HCT116 (cell line): ENCODE measurements around the gene EXOSC10. TPM values are rescaled to one million over a fixed set of nuclear protein-coding genes. Genes with fewer than 3 reads are reported as not detected.

Experiments used
- ATAC-seq: fragments of 200-7000 bp; cut with Tn5 transposase; 2 replicates; pipeline ENCODE4 v1.9.1; 2020; ENCODE audit warnings: mild to moderate bottlenecking, moderate library complexity
- BruUV-seq: library from RNA; stranded (reverse); fragments of 400-500 nt; replicated peaks from 2 replicates; lab custom pipeline; 2021; lab: Mats Ljungman, UMichigan
- CTCF ChIA-PET: fragments of 300-600 bp; sonication (Branson Sonifier 250); formaldehyde crosslinking; loops from one replicate; lab custom pipeline; 2021; ENCODE audit warnings: antibody characterized with exemption; lab: Charles Lee
- POLR2A ChIA-PET: fragments of 300-600, 350-600 bp; sonication (Branson Sonifier 250); formaldehyde crosslinking; loops from one replicate; lab custom pipeline; 2021; ENCODE audit warnings: antibody characterized with exemption; lab: Charles Lee
- RAD21 ChIA-PET, 2 experiments: fragments of 300-600 bp; sonication (Branson Sonifier 250); formaldehyde crosslinking; loops; one replicate each; lab custom pipeline; 2023; ENCODE audit warnings: low total read pairs in 2 of 2; ENCODE audit not compliant: uncharacterized antibody in 2 of 2, unreplicated experiment in 2 of 2, low non-redundant PET in 1 of 2; lab: Charles Lee
- DNase-seq: peaks from one replicate; pipeline ENCODE4 v3.0.0-alpha.2; 2010; ENCODE audit warnings: low read depth, low spot score
- H2AFZ ChIP-seq: fragments of 200-600 bp; shearing (Covaris generic), sonication (generic); 2 replicates; pipeline ENCODE4 v1.6.1; 2017; ENCODE audit warnings: low read depth, mixed run types, mixed read lengths, antibody characterized with exemption, low read length; ENCODE audit not compliant: poor library complexity, severe bottlenecking
- H3K27ac ChIP-seq: 2 replicates; pipeline ENCODE4 v1.5.1; 2012; ENCODE audit warnings: low read depth, low read length
- H3K27me3 ChIP-seq: fragments of 200-600 bp; sonication (generic); 2 replicates; pipeline ENCODE4 v1.6.1; 2016; ENCODE audit warnings: mixed run types, low read length, mixed read lengths; ENCODE audit not compliant: insufficient read depth
- H3K36me3 ChIP-seq, 2 experiments: fragments of 200-500 bp in 1 of 2; fragments of 200-600 bp in 1 of 2; sonication (Bioruptor generic) in 1 of 2; sonication (generic) in 1 of 2; 2 replicates each; pipeline versions ENCODE4 v1.5.1 to v1.6.1; 2014 to 2016; ENCODE audit warnings: low read length in 2 of 2, inconsistent platforms in 1 of 2, mixed read lengths in 1 of 2, mixed run types in 1 of 2; ENCODE audit not compliant: insufficient read depth in 2 of 2, control insufficient read depth in 1 of 2
- H3K4me1 ChIP-seq, 2 experiments: fragments of 200-600 bp in 1 of 2; sonication (generic) in 1 of 2; 2 replicates each; pipeline versions ENCODE4 v1.5.1 to v1.6.1; 2012 to 2017; ENCODE audit warnings: low read length in 2 of 2, inconsistent platforms in 1 of 2, mild to moderate bottlenecking in 1 of 2, mixed read lengths in 1 of 2, mixed run types in 1 of 2, moderate library complexity in 1 of 2; ENCODE audit not compliant: insufficient read depth in 2 of 2, control insufficient read depth in 1 of 2
- H3K4me2 ChIP-seq: fragments of 200-600 bp; sonication (generic); 2 replicates; pipeline ENCODE4 v1.6.1; 2017; ENCODE audit warnings: mixed run types, low read length, mixed read lengths
- H3K4me3 ChIP-seq, 2 experiments: fragments of 200-600 bp in 1 of 2; sonication (generic) in 1 of 2; replicated peaks in 1 of 2; 2 replicates each; pipeline ENCODE4 v1.5.1; 2011 to 2016; ENCODE audit warnings: low read length in 2 of 2, control low read depth in 1 of 2, low read depth in 1 of 2, mild to moderate bottlenecking in 1 of 2, mixed read lengths in 1 of 2, mixed run types in 1 of 2
- H3K79me2 ChIP-seq: fragments of 200-600 bp; sonication (generic); 2 replicates; pipeline ENCODE4 v1.6.1; 2017; ENCODE audit warnings: mild to moderate bottlenecking, mixed run types, low read length, moderate library complexity, mixed read lengths; ENCODE audit not compliant: insufficient read depth
- H3K9ac ChIP-seq: fragments of 200-600 bp; sonication (generic); 2 replicates; pipeline ENCODE4 v1.6.1; 2016; ENCODE audit warnings: low read length, mixed read lengths
- H3K9me2 ChIP-seq: fragments of 200-600 bp; sonication (generic), shearing (Covaris generic); 2 replicates; pipeline ENCODE4 v1.6.1; 2017; ENCODE audit warnings: mixed run types, mild to moderate bottlenecking, moderate library complexity; ENCODE audit not compliant: insufficient read depth
- H3K9me3 ChIP-seq, 2 experiments: fragments of 200-500 bp in 1 of 2; fragments of 200-600 bp in 1 of 2; sonication (Bioruptor generic) in 1 of 2; sonication (generic) in 1 of 2; 2 replicates each; pipeline ENCODE4 v1.6.1; 2014 to 2017; ENCODE audit warnings: low read length in 2 of 2, mixed read lengths in 2 of 2, inconsistent platforms in 1 of 2, low read depth in 1 of 2, mild to moderate bottlenecking in 1 of 2, mixed run types in 1 of 2, moderate library complexity in 1 of 2; ENCODE audit not compliant: control insufficient read depth in 1 of 2, insufficient read depth in 1 of 2
- H4K20me1 ChIP-seq: fragments of 200-600 bp; sonication (generic), shearing (Covaris generic); 2 replicates; pipeline ENCODE4 v1.6.1; 2017; ENCODE audit warnings: mixed run types, mild to moderate bottlenecking, moderate library complexity; ENCODE audit not compliant: insufficient read depth
- CBX3 ChIP-seq: IDR thresholded peaks from 2 replicates; pipeline ENCODE4 v1.6.1; 2012; ENCODE audit warnings: low read depth
- CEBPB ChIP-seq: IDR thresholded peaks from 2 replicates; pipeline ENCODE4 v1.6.1; 2012; ENCODE audit warnings: low read depth
- EGR1 ChIP-seq: IDR thresholded peaks from 2 replicates; pipeline ENCODE4 v1.6.1; 2012; ENCODE audit warnings: low read depth
- EZH2 ChIP-seq: fragments of 200-600 bp; sonication (generic); IDR thresholded peaks from 2 replicates; pipeline ENCODE4 v1.6.1; 2017; ENCODE audit warnings: antibody characterized with exemption, mixed run types
- FOSL1 ChIP-seq: IDR thresholded peaks from 2 replicates; pipeline ENCODE4 v1.6.1; 2012; ENCODE audit warnings: low read depth
- JUND ChIP-seq: IDR thresholded peaks from 2 replicates; pipeline ENCODE4 v1.6.1; 2012
- MAX ChIP-seq: IDR thresholded peaks from 2 replicates; pipeline ENCODE4 v1.6.1; 2012
- POLR2A ChIP-seq: IDR thresholded peaks from 2 replicates; pipeline ENCODE4 v1.7.0; 2011; ENCODE audit warnings: borderline replicate concordance; ENCODE audit not compliant: insufficient read depth, insufficient read length; ENCODE audit errors: extremely low read depth
- POLR2AphosphoS5 ChIP-seq: IDR thresholded peaks from 2 replicates; pipeline ENCODE4 v1.6.1; 2011; ENCODE audit warnings: mild to moderate bottlenecking, low read depth, low read length, moderate library complexity
- RAD21 ChIP-seq: IDR thresholded peaks from 2 replicates; pipeline ENCODE4 v1.6.1; 2012; ENCODE audit warnings: low read depth, mild to moderate bottlenecking
- SIN3A ChIP-seq: IDR thresholded peaks from 2 replicates; pipeline ENCODE4 v1.6.1; 2012; ENCODE audit warnings: low read depth
- SP1 ChIP-seq: IDR thresholded peaks from 2 replicates; pipeline ENCODE4 v1.6.1; 2012; ENCODE audit warnings: low read depth
- SRF ChIP-seq: IDR thresholded peaks from 2 replicates; pipeline ENCODE4 v1.6.1; 2012; ENCODE audit warnings: low read depth
- TCF7L2 ChIP-seq: IDR thresholded peaks from 2 replicates; pipeline ENCODE4 v1.7.0; 2011; ENCODE audit warnings: borderline replicate concordance, inconsistent platforms; ENCODE audit not compliant: insufficient read depth, insufficient read length; ENCODE audit errors: extremely low read depth
- YY1 ChIP-seq: IDR thresholded peaks from 2 replicates; pipeline ENCODE4 v1.6.1; 2011; ENCODE audit warnings: low read length, low read depth, moderate library complexity, mild to moderate bottlenecking; ENCODE audit not compliant: insufficient replicate concordance; ENCODE audit errors: extremely low read depth
- ZFX ChIP-seq: fragments of 450-650 bp; IDR thresholded peaks from 2 replicates; pipeline ENCODE4 v1.6.1; 2017
- ZNF274 ChIP-seq: fragments of 200-500 bp; sonication (Bioruptor generic); IDR thresholded peaks from 2 replicates; pipeline ENCODE4 v1.6.1; 2014; ENCODE audit warnings: mild to moderate bottlenecking, low read depth, low read length, inconsistent platforms
- intact Hi-C: fragments of 100-400 bp; cut with micrococcal nuclease; formaldehyde crosslinking; loops from 2 replicates; pipeline ENCODE4 v1.10.0; 2022
- total RNA-seq: library from RNA; stranded (reverse); gene quantifications from one replicate; pipeline ENCODE4 v1.2.1, GENCODE V29; 2021; ENCODE audit not compliant: unreplicated experiment
- TF ChIP-seq, protein P1 (sequence below): IDR thresholded peaks from 2 replicates; pipeline ENCODE4 v1.6.1; 2012
- TF ChIP-seq, protein P2 (sequence below): IDR thresholded peaks from 2 replicates; pipeline ENCODE4 v1.6.1; 2011; ENCODE audit warnings: mild to moderate bottlenecking, low read length, moderate library complexity; ENCODE audit not compliant: insufficient replicate concordance; ENCODE audit errors: extremely low read depth
- TF ChIP-seq, protein P3 (sequence below): IDR thresholded peaks from 2 replicates; pipeline ENCODE4 v1.6.1; 2012; ENCODE audit warnings: low read depth

The EXOSC10 gene
- total RNA-seq, 1 experiment from 2014 or later, result 80.7 TPM

- Histone ChIP-seq H4K20me1 (no peaks in the 10 kb centered on the region), H3K27me3 (no peaks in the 10 kb centered on the region), H3K27ac (no peak overlapping the region), H3K9me3 (no peaks in the 10 kb centered on the region), H3K36me3 (peaks cover 2 to 25% of the 10 kb centered on the region in 2 experiments; a peak in 2 of 4 replicates), H2AFZ (no peak overlapping the region), H3K4me2 (no peak overlapping the region), H3K79me2 (peaks cover 30% of the 10 kb centered on the region), H3K4me3 (no peak overlapping the region), H3K4me1 (peaks cover 0 to 14% of the 10 kb centered on the region in 2 experiments; a peak in 2 of 4 replicates), H3K9me2 (no peaks in the 10 kb centered on the region), H3K9ac (no peak overlapping the region)
- ChIA-PET RAD21 (no interaction called here), CTCF (no interaction called here), POLR2A (no interaction called here)
- ATAC-seq (peak; percentile 1; the same call in 1 of the 2 replicates), DNase-seq (no peak)
- BruUV-seq, result no TSS peak
- intact Hi-C loops, result no loop called here
- TF ChIP-seq CBX3 (no peak), SIN3A (no peak), POLR2AphosphoS5 (no peak), ZNF274 (no peak), SP1 (no peak), TCF7L2 (no peak), JUND (no peak), RAD21 (no peak), EGR1 (no peak), SRF (no peak), FOSL1 (no peak), MAX (no peak), CEBPB (no peak), ZFX (no peak), YY1 (no peak), POLR2A (no peak), EZH2 (no peak)
- TF ChIP-seq, protein P1, sequence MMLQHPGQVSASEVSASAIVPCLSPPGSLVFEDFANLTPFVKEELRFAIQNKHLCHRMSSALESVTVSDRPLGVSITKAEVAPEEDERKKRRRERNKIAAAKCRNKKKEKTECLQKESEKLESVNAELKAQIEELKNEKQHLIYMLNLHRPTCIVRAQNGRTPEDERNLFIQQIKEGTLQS, result no peak
- TF ChIP-seq, protein P2, sequence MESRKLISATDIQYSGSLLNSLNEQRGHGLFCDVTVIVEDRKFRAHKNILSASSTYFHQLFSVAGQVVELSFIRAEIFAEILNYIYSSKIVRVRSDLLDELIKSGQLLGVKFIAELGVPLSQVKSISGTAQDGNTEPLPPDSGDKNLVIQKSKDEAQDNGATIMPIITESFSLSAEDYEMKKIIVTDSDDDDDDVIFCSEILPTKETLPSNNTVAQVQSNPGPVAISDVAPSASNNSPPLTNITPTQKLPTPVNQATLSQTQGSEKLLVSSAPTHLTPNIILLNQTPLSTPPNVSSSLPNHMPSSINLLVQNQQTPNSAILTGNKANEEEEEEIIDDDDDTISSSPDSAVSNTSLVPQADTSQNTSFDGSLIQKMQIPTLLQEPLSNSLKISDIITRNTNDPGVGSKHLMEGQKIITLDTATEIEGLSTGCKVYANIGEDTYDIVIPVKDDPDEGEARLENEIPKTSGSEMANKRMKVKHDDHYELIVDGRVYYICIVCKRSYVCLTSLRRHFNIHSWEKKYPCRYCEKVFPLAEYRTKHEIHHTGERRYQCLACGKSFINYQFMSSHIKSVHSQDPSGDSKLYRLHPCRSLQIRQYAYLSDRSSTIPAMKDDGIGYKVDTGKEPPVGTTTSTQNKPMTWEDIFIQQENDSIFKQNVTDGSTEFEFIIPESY, result no peak
- TF ChIP-seq, protein P3, sequence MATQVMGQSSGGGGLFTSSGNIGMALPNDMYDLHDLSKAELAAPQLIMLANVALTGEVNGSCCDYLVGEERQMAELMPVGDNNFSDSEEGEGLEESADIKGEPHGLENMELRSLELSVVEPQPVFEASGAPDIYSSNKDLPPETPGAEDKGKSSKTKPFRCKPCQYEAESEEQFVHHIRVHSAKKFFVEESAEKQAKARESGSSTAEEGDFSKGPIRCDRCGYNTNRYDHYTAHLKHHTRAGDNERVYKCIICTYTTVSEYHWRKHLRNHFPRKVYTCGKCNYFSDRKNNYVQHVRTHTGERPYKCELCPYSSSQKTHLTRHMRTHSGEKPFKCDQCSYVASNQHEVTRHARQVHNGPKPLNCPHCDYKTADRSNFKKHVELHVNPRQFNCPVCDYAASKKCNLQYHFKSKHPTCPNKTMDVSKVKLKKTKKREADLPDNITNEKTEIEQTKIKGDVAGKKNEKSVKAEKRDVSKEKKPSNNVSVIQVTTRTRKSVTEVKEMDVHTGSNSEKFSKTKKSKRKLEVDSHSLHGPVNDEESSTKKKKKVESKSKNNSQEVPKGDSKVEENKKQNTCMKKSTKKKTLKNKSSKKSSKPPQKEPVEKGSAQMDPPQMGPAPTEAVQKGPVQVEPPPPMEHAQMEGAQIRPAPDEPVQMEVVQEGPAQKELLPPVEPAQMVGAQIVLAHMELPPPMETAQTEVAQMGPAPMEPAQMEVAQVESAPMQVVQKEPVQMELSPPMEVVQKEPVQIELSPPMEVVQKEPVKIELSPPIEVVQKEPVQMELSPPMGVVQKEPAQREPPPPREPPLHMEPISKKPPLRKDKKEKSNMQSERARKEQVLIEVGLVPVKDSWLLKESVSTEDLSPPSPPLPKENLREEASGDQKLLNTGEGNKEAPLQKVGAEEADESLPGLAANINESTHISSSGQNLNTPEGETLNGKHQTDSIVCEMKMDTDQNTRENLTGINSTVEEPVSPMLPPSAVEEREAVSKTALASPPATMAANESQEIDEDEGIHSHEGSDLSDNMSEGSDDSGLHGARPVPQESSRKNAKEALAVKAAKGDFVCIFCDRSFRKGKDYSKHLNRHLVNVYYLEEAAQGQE, result no peak
- TF ChIP-seq, all 23 proteins: peak for 0
Measured at GRCh38 chr1:11054181-11054580, 45.5 kb downstream of the EXOSC10 start.
